Measurements from ENCODE around the gene CFAP126.
"Not testable (repeated sequence)": the region's sequence is repeated elsewhere in the genome, so short reads cannot be mapped to it uniquely, and the experiment has no call there.

Gene CFAP126

GRCh38 chr1:161379071-161379470 lies 11.4 kb upstream of the CFAP126 start:
- DNase-seq, result no peak

- DNase-seq, result no peak
Measured at GRCh38 chr1:161378014-161378413, 10.3 kb upstream of the CFAP126 start.

- no peak for DNase-seq
Measured at GRCh38 chr1:161374373-161374772, 6.7 kb upstream of the CFAP126 start.

DNA sequence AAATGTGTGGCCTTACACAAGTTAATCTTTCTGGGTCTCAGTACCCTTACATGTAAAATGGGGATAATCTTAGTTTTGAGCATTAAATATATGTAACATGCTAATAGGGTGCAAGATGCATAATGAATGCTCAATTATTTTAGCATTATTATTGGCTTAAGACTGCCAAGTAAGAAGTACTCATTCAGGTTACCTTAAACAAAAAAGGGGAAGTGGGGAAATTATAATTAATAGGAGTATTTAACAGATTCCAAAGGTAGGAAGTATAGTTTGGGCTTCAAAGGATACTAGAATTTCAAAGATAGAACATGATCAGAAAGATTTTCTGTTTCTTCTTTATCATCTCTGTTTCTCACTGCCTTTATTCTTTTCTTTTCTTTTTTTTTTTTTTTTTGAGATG lies 5.8 kb upstream of the CFAP126 start:
- DNase-seq, result no peak

DNA sequence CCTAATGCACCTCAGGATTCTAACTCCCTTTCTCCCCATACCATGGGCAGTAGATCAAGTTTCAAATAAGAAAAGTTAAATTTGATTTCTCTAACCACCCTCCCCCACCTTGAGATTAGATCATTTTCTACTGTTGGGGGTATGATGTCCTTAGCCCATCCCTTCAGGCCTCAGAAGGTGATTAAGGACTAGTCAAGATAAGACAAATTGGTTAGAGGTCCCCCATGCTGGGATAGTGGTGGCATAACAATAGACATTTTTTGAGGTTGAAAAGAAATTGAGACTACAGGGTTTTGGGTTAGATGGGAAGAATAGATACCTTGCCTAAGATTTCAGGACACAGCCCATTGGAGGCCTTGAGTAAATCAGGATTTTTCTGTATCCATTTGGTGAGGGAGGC lies 2.5 kb downstream of the CFAP126 start:
- no peak for DNase-seq

- no peak for DNase-seq
Measured at GRCh38 chr1:161364332-161364731, 3.3 kb downstream of the CFAP126 start.

DNA sequence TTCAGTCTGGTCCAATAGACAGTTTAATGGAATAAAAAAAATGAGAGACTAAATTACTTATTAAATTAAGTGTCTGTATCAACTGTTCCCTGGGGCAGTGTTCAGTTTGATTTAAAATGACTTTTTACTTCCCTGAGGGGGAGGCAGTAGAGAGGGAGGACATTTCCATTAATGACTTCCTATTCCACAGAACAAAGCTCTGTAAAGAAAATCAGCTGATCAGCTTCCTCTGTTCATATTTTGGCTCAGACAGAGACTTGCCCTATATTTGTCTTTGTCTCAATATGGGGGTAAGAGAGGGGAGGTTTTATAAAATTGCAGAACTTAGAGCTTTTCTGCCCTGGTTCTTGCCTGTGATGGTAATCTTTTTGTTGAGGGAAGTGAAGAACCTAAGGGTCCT lies 8.4 kb downstream of the CFAP126 start:
- DNase-seq, result no peak

GRCh38 chr1:161357073-161357472 lies 10.6 kb downstream of the CFAP126 start:
- no peak for DNase-seq

GRCh38 chr1:161351482-161351881 lies 16.2 kb downstream of the CFAP126 start:
- no peak for DNase-seq

GRCh38 chr1:161350671-161351070 lies 17.0 kb downstream of the CFAP126 start:
- no peak for DNase-seq

- DNase-seq, result no peak
Measured at GRCh38 chr1:161342821-161343220, 24.9 kb downstream of the CFAP126 start.

- DNase-seq, result no peak
Measured at GRCh38 chr1:161342177-161342576, 25.5 kb downstream of the CFAP126 start.

DNA sequence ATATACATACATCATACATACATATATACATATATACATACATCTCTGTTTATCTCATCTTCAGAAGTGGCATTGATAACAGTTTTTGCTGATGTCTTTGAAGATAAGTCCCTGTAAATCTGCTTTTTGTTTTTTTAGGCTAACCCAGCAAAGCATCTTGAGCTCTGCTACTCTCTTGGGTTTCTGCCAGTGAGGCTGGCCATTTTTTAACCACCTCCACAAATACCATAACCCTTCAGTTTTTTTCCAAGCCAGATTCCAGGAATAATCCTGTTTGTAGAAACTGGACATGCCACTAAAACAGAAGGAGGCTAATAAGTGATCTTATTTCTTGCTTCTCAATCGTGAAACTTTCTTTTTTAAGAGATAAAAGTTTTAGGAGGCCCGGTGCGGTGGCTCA lies 31.9 kb downstream of the CFAP126 start:
- no peak for DNase-seq

- no peak for DNase-seq
Measured at GRCh38 chr1:161333166-161333565, 34.5 kb downstream of the CFAP126 start.

GRCh38 chr1:161330346-161330745 lies 37.3 kb downstream of the CFAP126 start:
- no peak for DNase-seq

- no peak for DNase-seq
Measured at GRCh38 chr1:161324020-161324419, 43.7 kb downstream of the CFAP126 start.

GRCh38 chr1:161315841-161316674 lies 51.6 kb downstream of the CFAP126 start:
- DNase-seq, result not testable (repeated sequence)
